Transverse colon (tissue), 4 donors: ENCODE data around the gene ATCAY. TPM values are rescaled to one million over a fixed set of nuclear protein-coding genes. Genes with fewer than 3 reads are reported as not detected.
"Not testable (repeated sequence)": the region's sequence is repeated elsewhere in the genome, so short reads cannot be mapped to it uniquely, and the experiment has no call there.

Experiments
- DNase-seq: peaks from one replicate; pipeline ENCODE4 v3.0.0-alpha.2; 2019
- H3K27ac ChIP-seq, 4 donors: fragments of 200-600 bp; sonication (generic); 2 replicates each; pipeline ENCODE4 v1.5.1; 2016 to 2018; ENCODE audit warnings: inconsistent platforms in 4 of 4
- H3K27me3 ChIP-seq: fragments of 200-600 bp; sonication (generic); 2 replicates; pipeline ENCODE4 v1.5.1; 2017; ENCODE audit warnings: inconsistent platforms
- H3K36me3 ChIP-seq, 4 donors: fragments of 200-600 bp; sonication (generic); 2 replicates each; pipeline ENCODE4 v1.5.1; 2017 to 2019; ENCODE audit warnings: inconsistent platforms in 4 of 4
- H3K4me1 ChIP-seq, 4 donors: fragments of 200-600 bp; sonication (generic); 2 replicates each; pipeline ENCODE4 v1.5.1; 2017 to 2020; ENCODE audit warnings: inconsistent platforms in 4 of 4
- H3K4me3 ChIP-seq, 4 donors: fragments of 200-600 bp; sonication (generic); 1 replicate in 1 of 4; 2 replicates in 3 of 4; pipeline versions ENCODE4 v1.5.1 to v1.6.1; 2017 to 2019; ENCODE audit warnings: inconsistent platforms in 4 of 4
- H3K9me3 ChIP-seq, 2 donors: fragments of 200-600 bp; sonication (generic); 2 replicates each; pipeline ENCODE4 v1.5.1; 2017 to 2019; ENCODE audit warnings: inconsistent platforms in 2 of 2
- CTCF ChIP-seq, 5 experiments: fragments of 200-600 bp in 3 of 5; fragments of 450-650 bp in 2 of 5; sonication (generic) in 3 of 5; IDR thresholded peaks; 1 replicate in 2 of 5; 2 replicates in 3 of 5; pipeline ENCODE4 v1.5.1; 2016 to 2017; ENCODE audit warnings: antibody characterized with exemption in 5 of 5, inconsistent platforms in 3 of 5, mild to moderate bottlenecking in 2 of 5, moderate library complexity in 1 of 5
- EP300 ChIP-seq: sonication (generic); formaldehyde crosslinking; IDR thresholded peaks from one replicate; pipeline ENCODE4 v1.6.1; 2017; ENCODE audit warnings: antibody characterized with exemption, low read depth
- POLR2A ChIP-seq: fragments of 450-650 bp; IDR thresholded peaks from one replicate; pipeline ENCODE4 v1.6.1; 2016; ENCODE audit warnings: antibody characterized with exemption, mild to moderate bottlenecking, moderate library complexity
- POLR2AphosphoS5 ChIP-seq, 3 donors: sonication (generic); formaldehyde crosslinking; IDR thresholded peaks; one replicate each; pipeline ENCODE4 v1.6.1; 2016; ENCODE audit warnings: antibody characterized with exemption in 3 of 3
- WGBS, 2 donors: methylation state at CpG; one replicate each; pipeline ENCODE4 v1.1.5; 2018; ENCODE audit warnings: low coverage in 1 of 2; 5-methylcytosine and 5-hydroxymethylcytosine counted together
- in situ Hi-C, 4 donors: fragments of 200-750 bp; cut with MboI; loops; one replicate each; pipeline versions ENCODE4 v1.15.0 to v1.15.1; 2017; ENCODE audit warnings: low sequenced_read_pairs in 3 of 4, low pct_ligation_motif_present in 1 of 4, low pct_unique_long_range_greater_than_20kb in 1 of 4
- intact Hi-C: fragments of 100-400 bp; cut with DNase I; formaldehyde crosslinking; loops from one replicate; pipeline ENCODE4 v1.15.1; 2023; ENCODE audit warnings: low total_unique reads
- total RNA-seq, 4 donors: library from RNA; depleted of rRNA; stranded (reverse); fragments of >200 nt; gene quantifications; one replicate each; pipeline ENCODE4 v1.1.0, GENCODE V29; 2016

The ATCAY gene
- total RNA-seq, 4 donors from 2014 or later, result 0.32 to 0.60 (median 0.55) TPM; not detected in 1

DNA sequence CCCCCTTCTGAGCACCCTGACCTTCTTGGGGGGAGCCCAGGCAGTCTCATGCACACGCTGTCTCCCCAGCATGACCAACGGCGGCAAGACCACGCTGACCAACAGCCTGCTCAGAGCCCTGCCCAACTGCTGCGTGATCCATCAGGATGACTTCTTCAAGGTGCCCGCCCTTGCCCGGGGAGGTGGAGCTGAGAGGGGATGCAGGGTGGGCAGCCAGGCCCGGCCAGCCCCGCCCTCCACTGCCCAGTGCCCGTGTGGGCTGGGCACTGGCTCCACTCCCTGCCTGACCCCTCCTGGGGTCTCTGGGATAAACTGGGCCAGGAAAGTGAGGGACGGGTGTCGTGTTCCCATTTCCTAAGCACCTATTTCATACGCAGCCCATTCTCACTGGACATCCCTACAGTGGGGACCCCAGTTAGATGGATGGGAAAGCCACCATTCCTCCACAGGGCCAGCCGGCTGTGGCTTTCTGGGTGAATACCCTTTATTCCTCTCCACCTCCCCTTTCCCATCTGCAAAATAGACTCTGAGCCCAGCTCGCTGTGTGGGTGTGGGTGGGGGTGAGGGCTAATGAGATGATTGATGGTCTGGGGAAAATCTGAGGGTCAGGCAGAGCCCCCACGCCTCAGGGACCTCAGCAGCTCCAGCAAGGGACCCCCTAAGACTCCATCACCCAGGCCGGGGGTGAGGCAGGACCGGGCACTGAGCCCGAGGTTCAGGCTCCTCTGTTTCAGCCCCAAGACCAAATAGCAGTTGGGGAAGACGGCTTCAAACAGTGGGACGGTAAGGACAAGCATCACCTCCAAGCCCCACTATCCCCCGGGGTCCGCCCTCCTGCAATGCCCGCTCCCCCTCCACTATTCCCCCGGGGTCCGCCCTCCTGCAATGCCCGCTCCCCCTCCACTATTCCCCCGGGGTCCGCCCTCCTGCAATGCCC is 56.3 kb downstream of the ATCAY start:
- peaks cover 32% of the 10 kb centered on the region for H3K27me3 ChIP-seq
- no peak for DNase-seq
- no peaks in the 10 kb centered on the region for H3K36me3 ChIP-seq
- H3K4me1 ChIP-seq, result peaks cover 0 to 5% (median 0%) of the 10 kb centered on the region in 4 donors
- TF ChIP-seq POLR2A, result no peak
- no peak for TF ChIP-seq POLR2AphosphoS5 (IDR thresholded peaks at IDR 0.05)
- no peak for TF ChIP-seq EP300
- H3K9me3 ChIP-seq, result no peaks in the 10 kb centered on the region
- in situ Hi-C loops (no loop called here), intact Hi-C loops (no loop called here)
- WGBS, 2 donors, result 80% methylated on average over 24 of the region's 29 CpGs; no CpG with 5 or more reads in 1 of the 2 donors
- no peak overlapping the region for H3K4me3 ChIP-seq
- H3K27ac ChIP-seq, result no peak overlapping the region

DNA sequence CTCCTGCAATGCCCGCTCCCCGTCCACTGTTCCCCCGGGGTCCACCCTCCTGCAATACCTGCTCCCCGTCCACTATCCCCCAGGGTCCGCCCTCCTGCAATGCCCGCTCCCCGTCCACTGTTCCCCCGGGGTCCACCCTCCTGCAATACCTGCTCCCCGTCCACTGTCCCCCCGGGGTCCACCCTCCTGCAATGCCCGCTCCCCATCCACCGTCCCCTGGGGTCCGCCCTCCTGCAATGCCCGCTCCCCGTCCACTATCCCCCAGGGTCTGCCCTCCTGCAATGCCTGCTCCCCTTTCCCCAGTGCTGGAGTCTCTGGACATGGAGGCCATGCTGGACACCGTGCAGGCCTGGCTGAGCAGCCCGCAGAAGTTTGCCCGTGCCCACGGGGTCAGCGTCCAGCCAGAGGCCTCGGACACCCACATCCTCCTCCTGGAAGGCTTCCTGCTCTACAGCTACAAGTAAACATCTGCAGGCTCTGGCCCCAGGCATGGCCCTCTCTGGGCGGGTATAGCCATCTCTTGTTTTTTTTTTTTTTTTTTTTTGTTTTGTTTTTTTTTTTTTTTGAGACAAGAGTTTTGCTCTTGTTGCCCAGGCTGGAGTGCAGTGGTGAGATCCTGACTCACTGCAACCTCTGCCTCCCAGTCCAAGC is 57.9 kb downstream of the ATCAY start:
- intact Hi-C loops, in situ Hi-C loops, DNase-seq, H3K4me1 ChIP-seq, H3K4me3 ChIP-seq, H3K27ac ChIP-seq, H3K9me3 ChIP-seq, H3K36me3 ChIP-seq: not testable (repeated sequence)
- H3K27me3 ChIP-seq, result peaks cover 16% of the 10 kb centered on the region
- 74 to 86% methylated on average over 3 to 21 of the region's 22 CpGs for WGBS, 2 donors

DNA sequence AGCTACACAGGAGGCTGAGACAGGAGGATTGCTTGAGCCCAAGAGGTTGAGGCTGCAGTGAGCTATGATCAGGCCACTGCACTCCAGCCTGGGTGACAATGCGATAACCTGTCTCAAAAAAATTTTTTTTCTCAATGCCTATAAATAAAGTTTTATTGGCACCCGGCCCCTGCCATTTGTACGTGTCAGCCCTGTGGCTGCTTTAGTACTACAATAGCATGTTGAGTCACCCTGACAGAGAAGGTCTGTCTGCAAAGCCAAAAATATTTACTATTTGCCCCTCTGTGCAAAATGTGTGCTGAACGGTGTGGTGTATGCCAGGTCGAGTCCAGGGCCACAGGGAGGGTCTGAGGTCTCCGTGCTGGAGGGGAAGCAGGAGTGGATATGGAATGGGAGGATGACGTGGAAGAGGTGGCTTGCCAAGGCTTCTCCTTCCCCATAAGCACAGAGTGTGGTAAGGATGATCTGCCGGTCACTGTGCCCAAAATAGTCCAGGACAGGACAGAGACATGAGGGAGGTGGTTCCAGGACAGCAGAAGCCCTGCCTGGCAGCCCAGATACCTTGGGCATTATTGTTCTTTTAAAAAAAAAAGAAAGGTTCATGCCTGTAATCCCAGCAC is 62.4 kb downstream of the ATCAY start:
- in situ Hi-C loops, result no loop called here
- Histone ChIP-seq H3K36me3 (no peaks in the 10 kb centered on the region), H3K4me1 (no peaks in the 10 kb centered on the region), H3K27ac (no peak overlapping the region), H3K9me3 (no peaks in the 10 kb centered on the region), H3K4me3 (no peak overlapping the region), H3K27me3 (no peaks in the 10 kb centered on the region)
- no peak for TF ChIP-seq POLR2AphosphoS5 (IDR thresholded peaks at IDR 0.05)
- no peak for TF ChIP-seq EP300
- no peak for TF ChIP-seq CTCF (IDR thresholded peaks at IDR 0.05)
- no peak for TF ChIP-seq POLR2A
- 73% methylated on average over 8 of the region's 8 CpGs; no CpG with 5 or more reads in 1 of the 2 donors for WGBS, 2 donors
- intact Hi-C loops, result no loop called here
- DNase-seq, result no peak

GRCh38 chr19:3944018-3944721 is 63.7 kb downstream of the ATCAY start:
- no peaks in the 10 kb centered on the region for H3K4me1 ChIP-seq
- 78 to 84% methylated on average over 7 to 11 of the region's 11 CpGs for WGBS, 2 donors

More at GRCh38 chr19:3944018-3944721, 63.7 kb downstream of the ATCAY start:
- Histone ChIP-seq H3K27ac (no peak overlapping the region), H3K27me3 (no peaks in the 10 kb centered on the region), H3K36me3 (no peaks in the 10 kb centered on the region), H3K4me3 (no peak overlapping the region), H3K9me3 (no peaks in the 10 kb centered on the region)
- intact Hi-C loops, result no loop called here
- no peak for DNase-seq
- TF ChIP-seq CTCF (IDR thresholded peaks at IDR 0.05), result no peak
- no peak for TF ChIP-seq EP300
- TF ChIP-seq POLR2A, result no peak
- no peak for TF ChIP-seq POLR2AphosphoS5 (IDR thresholded peaks at IDR 0.05)
- in situ Hi-C loops, result no loop called here
